ENCODE measurements around the gene EXOC1.
"Not testable (repeated sequence)": the region's sequence is repeated elsewhere in the genome, so short reads cannot be mapped to it uniquely, and the experiment has no call there.

The EXOC1 gene

GRCh38 chr4:55906323-55906722 is 52.9 kb downstream of the EXOC1 start:
- no peak for DNase-seq (ENCODE audit: low read depth)

GRCh38 chr4:55906989-55907388 is 53.5 kb downstream of the EXOC1 start:
- DNase-seq (ENCODE audit: low read depth) = no peak

- no peak for DNase-seq (ENCODE audit: low read depth)
Measured at GRCh38 chr4:55907469-55907868, 54.0 kb downstream of the EXOC1 start.

GRCh38 chr4:55910140-55910539 is 56.7 kb downstream of the EXOC1 start:
- no peak for DNase-seq (ENCODE audit: low read depth)

GRCh38 chr4:55912249-55912648 is 58.8 kb downstream of the EXOC1 start:
- no peak for DNase-seq (ENCODE audit: low read depth)

GRCh38 chr4:55920571-55920970 is 67.1 kb downstream of the EXOC1 start:
- DNase-seq (ENCODE audit: low read depth) = no peak

GRCh38 chr4:55921093-55921492 is 67.6 kb downstream of the EXOC1 start:
- DNase-seq (ENCODE audit: low read depth) = no peak

GRCh38 chr4:55925241-55925640 is 71.8 kb downstream of the EXOC1 start:
- DNase-seq (ENCODE audit: low read depth) = no peak

GRCh38 chr4:55926610-55927009 is 73.2 kb downstream of the EXOC1 start:
- no peak for DNase-seq (ENCODE audit: low read depth)

GRCh38 chr4:55927803-55928437 is 74.5 kb downstream of the EXOC1 start:
- no peak for DNase-seq (ENCODE audit: low read depth)

- no peak for DNase-seq (ENCODE audit: low read depth)
Measured at GRCh38 chr4:55928846-55929245, 75.4 kb downstream of the EXOC1 start.

GRCh38 chr4:55931043-55931442 is 77.6 kb downstream of the EXOC1 start:
- no peak for DNase-seq (ENCODE audit: low read depth)

- DNase-seq (ENCODE audit: low read depth) = no peak
Measured at GRCh38 chr4:55931833-55932232, 78.4 kb downstream of the EXOC1 start.

GRCh38 chr4:55932511-55932910 is 79.1 kb downstream of the EXOC1 start:
- no peak for DNase-seq (ENCODE audit: low read depth)

- no peak for DNase-seq (ENCODE audit: low read depth)
Measured at GRCh38 chr4:55933611-55934010, 80.2 kb downstream of the EXOC1 start.

- DNase-seq (ENCODE audit: low read depth) = not testable (repeated sequence)
Measured at GRCh38 chr4:55935907-55936306, 82.5 kb downstream of the EXOC1 start.

- DNase-seq (ENCODE audit: low read depth) = no peak
Measured at GRCh38 chr4:55938481-55938880, 85.0 kb downstream of the EXOC1 start.

- DNase-seq (ENCODE audit: low read depth) = no peak
Measured at GRCh38 chr4:55939421-55939820, 86.0 kb downstream of the EXOC1 start.

GRCh38 chr4:55941881-55942396 is 88.5 kb downstream of the EXOC1 start:
- DNase-seq (ENCODE audit: low read depth) = no peak

- DNase-seq (ENCODE audit: low read depth) = no peak
Measured at GRCh38 chr4:55947254-55947882, 93.9 kb downstream of the EXOC1 start.

- DNase-seq (ENCODE audit: low read depth) = peak; percentile 83
Measured at GRCh38 chr4:55947912-55948725, 94.7 kb downstream of the EXOC1 start.

GRCh38 chr4:55948726-55949481 is 95.5 kb downstream of the EXOC1 start, which contains the start of gene CEP135:
TSS of gene CEP135 (plus strand) at chr4:55948945. CDS start at chr4:55952131, 3,186 bp downstream.
- peak; percentile 87 for DNase-seq (ENCODE audit: low read depth)

Measured in stromal cell of bone marrow (primary cell).